Right lobe of liver (tissue), 4 donors: Measurements from ENCODE around the gene RBM38.

Experiments used
- POLR2A ChIP-seq: fragments of 450-650 bp; IDR thresholded peaks from one replicate; pipeline ENCODE4 v1.6.1; 2017; ENCODE audit warnings: antibody characterized with exemption, mild to moderate bottlenecking
- TF ChIP-seq, protein P1 (sequence below), 4 donors: fragments of 200-600 bp in 3 of 4; fragments of 450-650 bp in 1 of 4; IDR thresholded peaks; one replicate each; pipeline versions ENCODE4 v1.5.1 to v1.8.0; 2016 to 2022; ENCODE audit warnings: antibody characterized with exemption in 4 of 4, mild to moderate bottlenecking in 2 of 4
- donor health status: DM: no; HTN: no; CAD: no.
- donor health status: DM: no; HTN: no; CAD: no.
- donor health status: DM: no; HTN: yes; CAD: no.

- no peak for TF ChIP-seq POLR2A
- TF ChIP-seq, protein P1, sequence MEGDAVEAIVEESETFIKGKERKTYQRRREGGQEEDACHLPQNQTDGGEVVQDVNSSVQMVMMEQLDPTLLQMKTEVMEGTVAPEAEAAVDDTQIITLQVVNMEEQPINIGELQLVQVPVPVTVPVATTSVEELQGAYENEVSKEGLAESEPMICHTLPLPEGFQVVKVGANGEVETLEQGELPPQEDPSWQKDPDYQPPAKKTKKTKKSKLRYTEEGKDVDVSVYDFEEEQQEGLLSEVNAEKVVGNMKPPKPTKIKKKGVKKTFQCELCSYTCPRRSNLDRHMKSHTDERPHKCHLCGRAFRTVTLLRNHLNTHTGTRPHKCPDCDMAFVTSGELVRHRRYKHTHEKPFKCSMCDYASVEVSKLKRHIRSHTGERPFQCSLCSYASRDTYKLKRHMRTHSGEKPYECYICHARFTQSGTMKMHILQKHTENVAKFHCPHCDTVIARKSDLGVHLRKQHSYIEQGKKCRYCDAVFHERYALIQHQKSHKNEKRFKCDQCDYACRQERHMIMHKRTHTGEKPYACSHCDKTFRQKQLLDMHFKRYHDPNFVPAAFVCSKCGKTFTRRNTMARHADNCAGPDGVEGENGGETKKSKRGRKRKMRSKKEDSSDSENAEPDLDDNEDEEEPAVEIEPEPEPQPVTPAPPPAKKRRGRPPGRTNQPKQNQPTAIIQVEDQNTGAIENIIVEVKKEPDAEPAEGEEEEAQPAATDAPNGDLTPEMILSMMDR (IDR thresholded peaks at IDR 0.05), result no peak
Observed at GRCh38 chr20:57378107-57378506, 13.1 kb upstream of the RBM38 start.
